HG02610 (cell line): ENCODE data around the gene TBC1D32.
"Not testable (repeated sequence)": the region's sequence is repeated elsewhere in the genome, so short reads cannot be mapped to it uniquely, and the experiment has no call there.

ENCODE experiments used
- ATAC-seq: cut with Tn5 transposase; IDR thresholded peaks from one replicate; pipeline ENCODE4 v1.9.1; 2021; ENCODE audit warnings: mild to moderate bottlenecking, moderate library complexity; ENCODE audit not compliant: unreplicated experiment

TBC1D32 gene

GRCh38 chr6:121223212-121223611 is 111.1 kb downstream of the TBC1D32 start:
- no peak for ATAC-seq

GRCh38 chr6:121222656-121223055 is 111.6 kb downstream of the TBC1D32 start:
- ATAC-seq: no peak

GRCh38 chr6:121216928-121217327 is 117.4 kb downstream of the TBC1D32 start:
- no peak for ATAC-seq

GRCh38 chr6:121213341-121213740 is 120.9 kb downstream of the TBC1D32 start:
- not testable (repeated sequence) for ATAC-seq

- ATAC-seq: no peak
Measured at GRCh38 chr6:121210943-121211342, 123.3 kb downstream of the TBC1D32 start.

- no peak for ATAC-seq
Measured at GRCh38 chr6:121205569-121205968, 128.7 kb downstream of the TBC1D32 start.

- ATAC-seq: no peak
Measured at GRCh38 chr6:121201105-121201504, 133.2 kb downstream of the TBC1D32 start.

GRCh38 chr6:121196042-121196441 is 138.2 kb downstream of the TBC1D32 start:
- ATAC-seq: not testable (repeated sequence)

GRCh38 chr6:121190122-121190521 is 144.2 kb downstream of the TBC1D32 start:
- no peak for ATAC-seq

GRCh38 chr6:121188356-121188755 is 145.9 kb downstream of the TBC1D32 start:
- ATAC-seq: no peak

- no peak for ATAC-seq
Measured at GRCh38 chr6:121187833-121188200, 146.5 kb downstream of the TBC1D32 start.

GRCh38 chr6:121187200-121187832 is 147.0 kb downstream of the TBC1D32 start:
- ATAC-seq: no peak

- ATAC-seq: no peak
Measured at GRCh38 chr6:121183742-121184141, 150.5 kb downstream of the TBC1D32 start.

- ATAC-seq: no peak
Measured at GRCh38 chr6:121175827-121176226, 158.5 kb downstream of the TBC1D32 start.

- ATAC-seq: not testable (repeated sequence)
Measured at GRCh38 chr6:121172451-121172850, 161.8 kb downstream of the TBC1D32 start.

- no peak for ATAC-seq
Measured at GRCh38 chr6:121171879-121172278, 162.4 kb downstream of the TBC1D32 start.

GRCh38 chr6:121161886-121162285 is 172.4 kb downstream of the TBC1D32 start:
- no peak for ATAC-seq

- no peak for ATAC-seq
Measured at GRCh38 chr6:121160276-121160675, 174.0 kb downstream of the TBC1D32 start.

- ATAC-seq: no peak
Measured at GRCh38 chr6:121158891-121159290, 175.4 kb downstream of the TBC1D32 start.

GRCh38 chr6:121158438-121158837 is 175.8 kb downstream of the TBC1D32 start:
- ATAC-seq: no peak

GRCh38 chr6:121157906-121158305 is 176.4 kb downstream of the TBC1D32 start:
- no peak for ATAC-seq

GRCh38 chr6:121143476-121143875 is 190.8 kb downstream of the TBC1D32 start:
- ATAC-seq: no peak

- ATAC-seq: no peak
Measured at GRCh38 chr6:121142093-121142492, 192.2 kb downstream of the TBC1D32 start.
